ENCODE results near the gene TSSK1B. TPM values are rescaled to one million over a fixed set of nuclear protein-coding genes. Genes with fewer than 3 reads are reported as not detected.

The TSSK1B gene
- total and polyA plus RNA-seq, 10 of the 15 experiments (the other 5 are each of a cell fraction or from before 2014, with no cell fraction given) = not detected

DNA sequence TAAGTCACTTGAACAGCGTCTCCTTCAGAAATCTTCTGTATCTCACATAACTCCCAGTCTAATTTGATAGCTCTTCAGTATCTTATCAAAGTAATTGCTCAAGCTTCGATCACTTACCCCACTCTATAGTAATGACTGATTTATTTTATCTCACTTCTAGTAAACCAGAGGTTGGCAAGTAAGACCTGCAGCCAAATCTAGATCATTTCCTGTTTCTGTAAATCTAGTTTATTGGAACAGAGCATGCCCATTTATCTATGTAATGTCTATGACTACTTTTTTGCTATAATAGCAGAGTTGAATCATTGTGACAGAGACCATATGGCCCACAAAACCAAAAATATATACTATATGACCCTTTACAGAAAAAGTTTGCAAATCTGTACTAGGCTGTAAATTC lies 40.1 kb downstream of the TSSK1B start (continued):
- no peak for TF ChIP-seq SIX5 (IDR thresholded peaks at IDR 0.05; ENCODE audit: low read depth, low read length, severe bottlenecking)
- TF ChIP-seq, protein P1, sequence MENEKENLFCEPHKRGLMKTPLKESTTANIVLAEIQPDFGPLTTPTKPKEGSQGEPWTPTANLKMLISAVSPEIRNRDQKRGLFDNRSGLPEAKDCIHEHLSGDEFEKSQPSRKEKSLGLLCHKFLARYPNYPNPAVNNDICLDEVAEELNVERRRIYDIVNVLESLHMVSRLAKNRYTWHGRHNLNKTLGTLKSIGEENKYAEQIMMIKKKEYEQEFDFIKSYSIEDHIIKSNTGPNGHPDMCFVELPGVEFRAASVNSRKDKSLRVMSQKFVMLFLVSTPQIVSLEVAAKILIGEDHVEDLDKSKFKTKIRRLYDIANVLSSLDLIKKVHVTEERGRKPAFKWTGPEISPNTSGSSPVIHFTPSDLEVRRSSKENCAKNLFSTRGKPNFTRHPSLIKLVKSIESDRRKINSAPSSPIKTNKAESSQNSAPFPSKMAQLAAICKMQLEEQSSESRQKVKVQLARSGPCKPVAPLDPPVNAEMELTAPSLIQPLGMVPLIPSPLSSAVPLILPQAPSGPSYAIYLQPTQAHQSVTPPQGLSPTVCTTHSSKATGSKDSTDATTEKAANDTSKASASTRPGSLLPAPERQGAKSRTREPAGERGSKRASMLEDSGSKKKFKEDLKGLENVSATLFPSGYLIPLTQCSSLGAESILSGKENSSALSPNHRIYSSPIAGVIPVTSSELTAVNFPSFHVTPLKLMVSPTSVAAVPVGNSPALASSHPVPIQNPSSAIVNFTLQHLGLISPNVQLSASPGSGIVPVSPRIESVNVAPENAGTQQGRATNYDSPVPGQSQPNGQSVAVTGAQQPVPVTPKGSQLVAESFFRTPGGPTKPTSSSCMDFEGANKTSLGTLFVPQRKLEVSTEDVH (IDR thresholded peaks at IDR 0.05; ENCODE audit: low read depth, partially characterized antibody) = no peak

DNA sequence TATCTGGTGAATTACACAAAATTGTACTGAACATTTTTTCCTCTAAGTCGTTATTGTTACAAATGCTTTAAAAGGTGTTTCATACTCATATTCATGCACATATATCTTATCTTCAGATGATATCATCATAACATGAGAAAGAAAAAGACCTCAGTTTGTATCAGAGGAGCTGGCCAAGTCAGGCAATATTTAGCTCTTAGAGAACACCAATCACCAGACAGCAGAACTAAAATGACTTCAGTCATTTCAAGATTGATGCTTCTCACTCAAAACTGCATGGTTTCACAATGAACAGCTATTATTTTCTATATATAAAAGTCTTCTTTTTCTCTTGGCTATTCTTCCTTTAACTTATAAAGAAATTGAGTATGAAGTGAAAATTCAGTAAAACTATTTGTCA lies 44.6 kb downstream of the TSSK1B start:
- Histone ChIP-seq H3K9me3 (replicated peaks; ENCODE audit: control insufficient read depth, insufficient read depth, low read length) (no peaks in the 10 kb centered on the region), H4K20me1 (ENCODE audit: control insufficient read depth, insufficient read depth) (no peaks in the 10 kb centered on the region), H3K36me3 (ENCODE audit: control insufficient read depth in 2 of 2, insufficient read depth in 2 of 2, low read length in 1 of 2) (no peaks in the 10 kb centered on the region), H3K4me3 (no peak overlapping the region), H3K27me3 (replicated peaks in 1 of 2; ENCODE audit: control insufficient read depth in 2 of 2, insufficient read depth in 2 of 2, low read length in 1 of 2) (no peaks in the 10 kb centered on the region; a peak in 1 of 4 replicates), H3K9ac (ENCODE audit: control insufficient read depth, insufficient read depth, low read length) (no peak overlapping the region), H3K4me2 (ENCODE audit: control insufficient read depth, insufficient read depth) (no peak overlapping the region), H3K27ac (ENCODE audit: control insufficient read depth, insufficient read depth) (no peak overlapping the region), H2AFZ (ENCODE audit: control insufficient read depth, low read depth, low read length) (no peak overlapping the region), H3K4me1 (ENCODE audit: control insufficient read depth, insufficient read depth, low read length) (no peaks in the 10 kb centered on the region), H3K79me2 (ENCODE audit: control insufficient read depth, insufficient read depth, low read length) (no peaks in the 10 kb centered on the region)
- intact Hi-C loops (cut with micrococcal nuclease; ENCODE audit: unreplicated experiment) = no loop called here
- DNase-seq (ENCODE audit: low read depth, low spot score) (no peak), FAIRE-seq (peak; percentile 44), ATAC-seq (no peak)
- no TSS peak for BruUV-seq (replicated peaks)
- TF ChIP-seq NFIC (IDR thresholded peaks at IDR 0.05; ENCODE audit: low read depth, low read length) (no peak), BCL11A (IDR thresholded peaks at IDR 0.05; ENCODE audit: low read depth, low read length) (no peak), YBX1 (IDR thresholded peaks at IDR 0.05) (no peak), GABPA (IDR thresholded peaks at IDR 0.05; ENCODE audit: low read depth) (no peak), SUZ12 (IDR thresholded peaks at IDR 0.05; ENCODE audit: unreplicated experiment) (no peak), IRF4 (IDR thresholded peaks at IDR 0.05; ENCODE audit: low read depth, low read length) (no peak), ZNF207 (IDR thresholded peaks at IDR 0.05; ENCODE audit: borderline replicate concordance) (no peak), NR2F1 (conservative IDR thresholded peaks at IDR 0.05) (no peak), ESRRA (IDR thresholded peaks at IDR 0.05; ENCODE audit: low read length) (no peak)
- TF ChIP-seq, protein P2, sequence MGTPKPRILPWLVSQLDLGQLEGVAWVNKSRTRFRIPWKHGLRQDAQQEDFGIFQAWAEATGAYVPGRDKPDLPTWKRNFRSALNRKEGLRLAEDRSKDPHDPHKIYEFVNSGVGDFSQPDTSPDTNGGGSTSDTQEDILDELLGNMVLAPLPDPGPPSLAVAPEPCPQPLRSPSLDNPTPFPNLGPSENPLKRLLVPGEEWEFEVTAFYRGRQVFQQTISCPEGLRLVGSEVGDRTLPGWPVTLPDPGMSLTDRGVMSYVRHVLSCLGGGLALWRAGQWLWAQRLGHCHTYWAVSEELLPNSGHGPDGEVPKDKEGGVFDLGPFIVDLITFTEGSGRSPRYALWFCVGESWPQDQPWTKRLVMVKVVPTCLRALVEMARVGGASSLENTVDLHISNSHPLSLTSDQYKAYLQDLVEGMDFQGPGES (IDR thresholded peaks at IDR 0.05) = no peak
- TF ChIP-seq, protein P3, sequence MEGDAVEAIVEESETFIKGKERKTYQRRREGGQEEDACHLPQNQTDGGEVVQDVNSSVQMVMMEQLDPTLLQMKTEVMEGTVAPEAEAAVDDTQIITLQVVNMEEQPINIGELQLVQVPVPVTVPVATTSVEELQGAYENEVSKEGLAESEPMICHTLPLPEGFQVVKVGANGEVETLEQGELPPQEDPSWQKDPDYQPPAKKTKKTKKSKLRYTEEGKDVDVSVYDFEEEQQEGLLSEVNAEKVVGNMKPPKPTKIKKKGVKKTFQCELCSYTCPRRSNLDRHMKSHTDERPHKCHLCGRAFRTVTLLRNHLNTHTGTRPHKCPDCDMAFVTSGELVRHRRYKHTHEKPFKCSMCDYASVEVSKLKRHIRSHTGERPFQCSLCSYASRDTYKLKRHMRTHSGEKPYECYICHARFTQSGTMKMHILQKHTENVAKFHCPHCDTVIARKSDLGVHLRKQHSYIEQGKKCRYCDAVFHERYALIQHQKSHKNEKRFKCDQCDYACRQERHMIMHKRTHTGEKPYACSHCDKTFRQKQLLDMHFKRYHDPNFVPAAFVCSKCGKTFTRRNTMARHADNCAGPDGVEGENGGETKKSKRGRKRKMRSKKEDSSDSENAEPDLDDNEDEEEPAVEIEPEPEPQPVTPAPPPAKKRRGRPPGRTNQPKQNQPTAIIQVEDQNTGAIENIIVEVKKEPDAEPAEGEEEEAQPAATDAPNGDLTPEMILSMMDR (IDR thresholded peaks at IDR 0.05 in 2 of 3, conservative IDR thresholded peaks at IDR 0.05 in 1 of 3; ENCODE audit: control insufficient read depth in 2 of 3, extremely low read depth in 1 of 3, insufficient read depth in 1 of 3, low read depth in 3 of 3, low read length in 3 of 3) = no peak
- ChIA-PET CTCF (interaction anchor here (2.4 kb wide), 1 partner anchor 11 kb away, joined by 11 read pairs; no protein-coding TSS in a partner anchor), RAD21 (ENCODE audit: unreplicated experiment) (no interaction called here), POLR2A (no interaction called here), SMC1A (ENCODE audit: uncharacterized antibody, unreplicated experiment) (no interaction called here)
- in situ Hi-C loops (cut with MboI) = no loop called here
- WGBS (ENCODE audit: insufficient coverage, insufficient replicate concordance, low lambda C conversion rate, missing lambda C conversion rate) = 0% methylated on average over 1 of the region's 1 CpG

Measured in GM12878 (cell line).